ENCODE measurements around the gene INVS.
"Not testable (repeated sequence)": the region's sequence is repeated elsewhere in the genome, so short reads cannot be mapped to it uniquely, and the experiment has no call there.

Gene INVS

GRCh38 chr9:100074093-100074492 lies 24.9 kb upstream of the INVS start:
- TF ChIP-seq CTCF (conservative IDR thresholded peaks at IDR 0.05) (no peak), ZFX (IDR thresholded peaks at IDR 0.05) (no peak)

GRCh38 chr9:100074989-100075388 lies 24.1 kb upstream of the INVS start:
- no peak overlapping the region for H3K27ac ChIP-seq
- no peak for TF ChIP-seq ZFX (IDR thresholded peaks at IDR 0.05)
- TF ChIP-seq CTCF (conservative IDR thresholded peaks at IDR 0.05), result no peak

More at GRCh38 chr9:100074093-100074492, 24.9 kb upstream of the INVS start:
- H3K27ac ChIP-seq, result no peak overlapping the region

GRCh38 chr9:100076256-100076655 lies 22.8 kb upstream of the INVS start:
- not testable (repeated sequence) for H3K27ac ChIP-seq

- TF ChIP-seq CTCF (conservative IDR thresholded peaks at IDR 0.05) (no peak), ZFX (IDR thresholded peaks at IDR 0.05) (no peak)
- H3K27ac ChIP-seq, result no peak overlapping the region
These were observed 16.3 kb upstream of the INVS start for GRCh38 chr9:100082782-100083181.

GRCh38 chr9:100083448-100084127 lies 15.5 kb upstream of the INVS start:
- no peak for TF ChIP-seq ZFX (IDR thresholded peaks at IDR 0.05)
- no peak for TF ChIP-seq CTCF (conservative IDR thresholded peaks at IDR 0.05)
- H3K27ac ChIP-seq, result no peak overlapping the region

GRCh38 chr9:100084128-100084453 lies 15.0 kb upstream of the INVS start:
- no peak for TF ChIP-seq CTCF (conservative IDR thresholded peaks at IDR 0.05)
- TF ChIP-seq ZFX (IDR thresholded peaks at IDR 0.05), result no peak
- H3K27ac ChIP-seq, result no peak overlapping the region

GRCh38 chr9:100084734-100085133 lies 14.3 kb upstream of the INVS start:
- H3K27ac ChIP-seq, result no peak overlapping the region
- TF ChIP-seq ZFX (IDR thresholded peaks at IDR 0.05) (no peak), CTCF (conservative IDR thresholded peaks at IDR 0.05) (no peak)

- no peak overlapping the region for H3K27ac ChIP-seq
- TF ChIP-seq ZFX (IDR thresholded peaks at IDR 0.05) (no peak), CTCF (conservative IDR thresholded peaks at IDR 0.05) (no peak)
These were observed 12.9 kb upstream of the INVS start for GRCh38 chr9:100086097-100086635.
